GM18508 (cell line): ENCODE results near the gene GTSE1.

Experiments
- ATAC-seq: cut with Tn5 transposase; IDR thresholded peaks from one replicate; pipeline ENCODE4 v1.9.1; 2021; ENCODE audit warnings: moderate number of reproducible peaks; ENCODE audit not compliant: insufficient read depth, unreplicated experiment

GTSE1 gene

DNA sequence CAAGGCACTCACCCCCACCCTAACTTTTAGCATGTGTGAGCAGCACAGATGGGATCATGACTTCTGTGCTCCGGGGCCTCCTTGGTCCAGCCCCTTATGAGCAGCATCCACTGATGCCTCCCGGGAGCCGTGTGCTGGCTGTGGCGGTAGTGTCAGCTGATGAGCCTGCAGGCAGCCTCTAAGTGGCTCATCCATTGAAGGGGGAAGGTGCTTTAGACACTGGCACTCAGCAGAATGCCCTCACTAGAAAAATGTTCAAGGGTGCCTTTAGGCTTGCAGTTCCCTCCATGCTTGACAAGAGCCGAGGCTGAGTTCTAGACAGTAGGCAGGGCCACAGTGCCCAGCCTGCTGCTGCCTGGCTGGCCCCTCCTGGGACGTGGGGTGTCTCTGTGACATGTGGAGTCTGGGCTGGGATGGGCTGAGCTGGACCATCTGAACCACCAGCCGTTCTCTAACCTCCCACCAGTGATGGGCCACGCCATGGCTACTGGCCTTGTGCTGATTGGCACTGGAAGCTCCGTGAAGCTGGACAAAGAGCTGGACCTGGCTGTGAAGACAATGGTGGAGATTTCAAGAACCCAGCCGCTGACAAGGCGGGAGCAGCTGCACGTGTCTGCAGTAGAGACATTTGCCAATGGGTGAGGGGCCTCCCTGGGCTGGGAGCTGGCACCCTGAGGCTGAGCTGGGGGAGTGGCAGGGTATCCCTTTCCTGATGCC, 23.1 kb upstream of the GTSE1 start:
- no peak for ATAC-seq

DNA sequence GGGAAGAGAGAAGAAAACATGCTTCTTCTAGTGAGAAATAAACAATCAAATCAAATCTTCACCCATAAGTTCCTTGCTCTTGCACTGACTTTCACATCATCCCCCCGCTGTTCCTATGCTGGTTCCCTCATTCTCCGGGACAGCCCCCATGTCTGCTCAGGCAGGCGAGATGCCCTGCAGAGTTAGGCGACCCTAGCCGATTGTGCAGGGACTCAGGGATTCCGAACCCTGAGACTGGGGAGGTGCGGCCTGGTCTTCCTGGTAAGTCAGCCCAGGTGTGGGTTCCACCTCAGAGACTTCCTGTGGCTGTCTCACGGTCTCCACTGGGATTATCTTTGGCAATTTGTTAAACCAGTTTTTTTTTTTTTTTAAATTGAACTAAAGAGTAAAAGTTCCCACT, 22.3 kb upstream of the GTSE1 start:
- ATAC-seq = no peak

DNA sequence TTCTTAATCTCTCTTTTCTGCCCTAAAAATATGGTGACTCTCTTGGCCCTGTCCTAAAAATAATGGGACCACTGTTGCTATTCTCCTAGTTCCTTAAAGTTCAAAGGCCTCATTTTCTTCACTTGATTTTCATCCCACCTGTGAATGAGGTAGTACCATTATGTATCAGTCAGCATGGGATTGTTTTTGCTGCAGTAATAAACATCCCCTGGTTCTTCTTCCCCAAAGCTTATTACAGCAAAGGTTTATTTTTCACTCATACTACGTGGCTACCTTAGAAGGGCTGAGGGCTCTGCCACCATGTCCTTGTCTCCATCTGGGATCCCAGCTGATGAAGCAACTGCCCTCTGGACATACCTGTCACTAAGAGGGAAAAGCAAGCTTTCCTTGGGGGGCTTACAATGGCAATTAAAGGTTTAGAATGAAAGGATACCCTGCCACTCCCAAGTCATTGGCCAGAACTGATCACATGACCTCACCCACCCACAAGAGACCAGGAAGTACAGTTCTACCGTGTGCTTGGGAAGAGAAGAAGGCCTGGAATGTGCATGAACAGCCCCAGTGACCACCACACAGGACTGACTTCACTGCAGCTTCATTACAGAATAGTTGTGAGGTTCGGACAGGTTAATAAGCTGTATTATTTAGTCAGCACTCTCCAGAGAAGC, 21.1 kb upstream of the GTSE1 start:
- no peak for ATAC-seq

DNA sequence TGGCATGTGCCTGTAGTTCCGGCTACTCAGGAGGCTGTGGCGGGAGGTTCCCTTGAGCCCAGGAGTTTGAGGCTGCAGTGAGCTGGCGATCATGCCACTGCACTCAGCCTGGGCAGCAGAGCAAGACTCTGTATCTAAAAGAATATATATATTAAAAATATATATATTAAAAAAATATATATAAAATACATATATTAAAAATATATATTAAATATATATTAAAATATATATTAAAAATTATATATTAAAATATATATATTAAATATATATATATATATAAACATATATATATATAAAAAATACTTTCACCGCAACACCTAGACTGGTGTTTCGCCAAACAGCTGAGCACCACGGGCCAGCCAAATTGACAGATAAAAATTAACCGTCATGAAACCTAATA, 20.1 kb upstream of the GTSE1 start:
- no peak for ATAC-seq

DNA sequence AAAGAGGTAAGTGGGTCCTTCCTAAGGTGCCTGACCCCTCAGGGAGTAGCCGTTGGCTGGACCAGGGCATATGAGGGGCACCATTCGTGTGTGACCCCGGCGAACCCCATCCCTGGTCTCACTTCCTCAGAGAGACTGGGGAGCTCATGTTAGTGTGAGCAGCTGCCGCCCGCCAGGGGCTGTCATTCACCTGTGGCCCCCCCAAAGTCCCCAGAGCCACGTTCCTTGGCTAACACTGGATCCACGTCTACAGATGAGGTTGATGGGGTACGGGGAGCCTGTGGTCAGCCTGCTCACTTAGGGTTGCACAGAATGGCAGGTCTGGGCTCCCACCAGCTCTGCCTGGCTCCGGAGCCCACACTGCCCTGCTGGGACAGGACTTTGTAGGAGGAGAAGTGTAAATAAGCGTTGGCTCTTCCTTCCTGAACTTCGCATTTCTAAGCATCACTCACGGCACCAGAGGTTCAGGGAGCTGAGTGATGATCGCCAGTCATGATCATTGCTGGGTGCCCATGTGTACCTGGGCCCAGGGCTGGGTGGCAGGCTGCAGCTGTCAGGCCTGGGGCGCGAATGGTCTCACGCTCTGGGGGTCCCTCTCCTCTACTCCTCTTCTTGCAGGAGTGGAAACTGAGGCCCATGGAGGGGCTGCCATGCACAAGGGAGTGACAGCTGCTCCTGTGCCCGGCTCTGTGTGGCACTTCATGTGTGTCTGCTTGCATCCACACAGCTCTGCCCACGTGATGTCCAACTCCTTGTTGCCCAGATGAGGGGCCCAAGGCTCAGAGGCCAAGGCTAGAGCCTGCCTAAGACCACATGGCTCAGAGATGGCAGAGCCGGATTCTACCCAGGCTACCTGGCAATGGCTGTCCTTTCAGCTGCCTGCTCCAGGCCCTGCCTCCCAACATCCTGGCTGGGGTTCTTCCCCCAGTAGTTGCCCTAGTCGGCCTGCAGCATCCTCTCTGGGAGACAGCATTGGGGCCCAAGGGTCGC, 17.7 kb upstream of the GTSE1 start:
- no peak for ATAC-seq

DNA sequence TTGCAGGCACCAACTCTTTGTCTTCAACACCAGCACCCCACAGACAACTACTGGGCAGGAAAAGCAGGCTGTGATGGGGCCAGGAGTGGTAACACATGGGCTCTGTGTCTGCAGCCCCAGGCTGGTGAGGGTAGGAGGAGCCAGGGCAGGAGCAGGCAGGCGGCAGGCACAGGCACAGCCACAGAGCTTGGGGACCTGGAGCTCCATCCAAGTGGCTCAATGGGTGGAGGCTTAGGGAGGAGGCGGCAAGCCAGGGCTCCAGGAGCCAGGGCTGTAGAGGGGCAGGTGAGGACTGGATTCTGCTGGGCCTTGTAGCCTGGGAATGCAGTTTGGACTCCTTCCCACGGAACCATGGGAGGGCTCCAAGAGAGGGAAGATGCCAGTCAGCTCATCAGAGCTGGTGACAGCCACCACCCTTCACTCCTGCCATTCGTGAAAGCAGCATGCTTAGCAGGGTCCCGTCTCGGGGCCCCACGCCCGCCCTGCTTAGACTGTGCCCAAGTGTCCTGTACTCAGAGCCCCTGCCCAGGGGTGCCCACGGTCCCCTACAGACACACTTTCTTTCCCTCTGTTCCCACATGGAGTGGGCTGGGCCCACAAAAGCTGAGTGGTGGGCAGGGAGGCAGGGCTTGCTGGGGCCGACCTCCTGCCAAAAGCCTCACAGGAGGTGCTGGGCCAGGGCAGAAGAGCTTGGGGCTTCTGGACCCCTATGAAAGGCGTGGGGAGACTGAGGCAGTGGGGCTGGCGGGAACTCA, 16.4 kb upstream of the GTSE1 start:
- ATAC-seq = no peak

DNA sequence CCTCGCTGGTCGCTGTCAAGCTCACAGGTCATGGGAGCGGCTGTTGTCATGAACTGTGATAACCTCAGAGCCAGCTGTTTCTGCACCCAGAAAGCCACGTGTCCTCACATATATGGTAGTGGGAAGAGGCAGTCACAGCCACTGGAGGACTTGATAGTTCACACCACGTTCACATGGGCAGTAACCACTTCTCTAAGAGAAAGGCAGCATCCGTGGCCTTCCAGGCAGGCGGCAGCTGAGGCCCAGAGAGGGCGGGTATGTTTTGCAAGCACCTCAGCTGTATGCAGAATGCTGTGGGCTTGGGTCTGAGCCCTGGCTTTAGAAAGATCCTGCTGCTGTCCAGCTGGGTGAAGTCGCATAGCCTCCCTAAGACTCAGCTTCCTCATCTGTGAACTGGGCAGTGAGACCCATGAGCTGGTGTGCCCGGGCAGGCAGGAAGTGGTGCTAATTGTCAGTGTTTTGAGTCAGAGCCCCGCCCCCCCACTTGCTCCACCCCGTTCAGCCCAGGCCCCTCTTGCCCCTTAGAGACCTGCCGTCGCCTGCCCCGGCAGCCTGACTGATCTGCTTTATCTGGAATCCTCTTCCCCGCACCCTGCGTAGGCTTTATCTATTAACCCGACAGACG, 15.6 kb upstream of the GTSE1 start:
- no peak for ATAC-seq

DNA sequence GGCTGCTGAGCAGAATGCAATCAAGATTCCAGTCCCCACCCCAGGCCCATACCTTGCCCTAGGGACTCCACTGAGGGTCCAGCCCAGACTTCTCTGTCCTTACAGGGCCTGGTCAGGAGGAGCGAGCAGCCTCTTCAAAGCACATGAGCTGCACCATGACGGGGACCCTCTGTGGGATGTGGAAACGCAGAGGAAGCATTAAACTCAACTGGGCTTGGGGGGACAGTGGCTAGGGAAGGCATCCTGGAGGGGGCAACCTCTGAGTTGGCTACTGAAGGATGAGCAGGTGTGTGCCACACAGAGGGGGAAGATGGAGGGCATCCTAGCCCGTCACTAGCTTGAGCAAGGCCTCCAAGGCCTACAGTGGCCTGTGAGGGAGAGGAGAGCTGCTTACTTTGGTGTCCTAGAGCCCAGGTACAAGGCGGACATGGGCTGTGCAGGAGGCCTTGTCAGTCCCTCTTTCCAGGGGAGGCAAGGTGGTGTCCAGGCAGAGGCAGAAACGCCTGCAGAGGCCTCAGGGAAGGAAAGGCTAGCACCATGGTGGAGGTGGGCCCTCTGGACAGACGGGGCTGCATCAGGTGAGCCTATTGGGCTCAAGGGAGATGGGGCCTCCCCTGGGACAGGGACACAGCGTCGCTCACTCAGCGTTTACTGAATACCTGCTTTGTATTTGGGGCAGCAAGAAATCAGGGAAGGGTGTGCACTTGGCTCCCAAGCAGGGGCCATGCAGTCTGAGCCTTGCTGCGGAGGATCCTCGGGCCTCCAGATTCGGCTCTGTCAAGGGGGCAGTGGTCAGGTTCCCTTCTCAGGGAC, 14.6 kb upstream of the GTSE1 start:
- no peak for ATAC-seq

DNA sequence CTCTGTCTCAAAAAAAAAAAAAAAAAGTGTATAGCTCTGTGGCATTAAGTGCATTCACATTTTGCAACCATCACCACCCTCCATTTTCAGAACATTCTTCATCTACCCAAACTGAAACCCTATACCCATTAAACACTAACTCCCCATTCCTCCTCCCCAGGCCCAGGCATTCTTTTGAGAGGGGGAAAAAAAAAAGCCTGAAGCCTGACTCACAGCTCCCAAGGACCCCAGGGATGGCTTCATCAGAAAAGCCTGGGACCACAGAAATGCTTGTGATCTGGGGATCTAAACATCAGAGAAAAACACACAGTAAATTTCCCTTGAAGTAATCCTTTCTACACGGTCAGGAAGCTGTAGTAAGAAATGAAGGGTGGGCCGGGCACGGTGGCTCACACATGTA, 10.7 kb upstream of the GTSE1 start:
- no peak for ATAC-seq

DNA sequence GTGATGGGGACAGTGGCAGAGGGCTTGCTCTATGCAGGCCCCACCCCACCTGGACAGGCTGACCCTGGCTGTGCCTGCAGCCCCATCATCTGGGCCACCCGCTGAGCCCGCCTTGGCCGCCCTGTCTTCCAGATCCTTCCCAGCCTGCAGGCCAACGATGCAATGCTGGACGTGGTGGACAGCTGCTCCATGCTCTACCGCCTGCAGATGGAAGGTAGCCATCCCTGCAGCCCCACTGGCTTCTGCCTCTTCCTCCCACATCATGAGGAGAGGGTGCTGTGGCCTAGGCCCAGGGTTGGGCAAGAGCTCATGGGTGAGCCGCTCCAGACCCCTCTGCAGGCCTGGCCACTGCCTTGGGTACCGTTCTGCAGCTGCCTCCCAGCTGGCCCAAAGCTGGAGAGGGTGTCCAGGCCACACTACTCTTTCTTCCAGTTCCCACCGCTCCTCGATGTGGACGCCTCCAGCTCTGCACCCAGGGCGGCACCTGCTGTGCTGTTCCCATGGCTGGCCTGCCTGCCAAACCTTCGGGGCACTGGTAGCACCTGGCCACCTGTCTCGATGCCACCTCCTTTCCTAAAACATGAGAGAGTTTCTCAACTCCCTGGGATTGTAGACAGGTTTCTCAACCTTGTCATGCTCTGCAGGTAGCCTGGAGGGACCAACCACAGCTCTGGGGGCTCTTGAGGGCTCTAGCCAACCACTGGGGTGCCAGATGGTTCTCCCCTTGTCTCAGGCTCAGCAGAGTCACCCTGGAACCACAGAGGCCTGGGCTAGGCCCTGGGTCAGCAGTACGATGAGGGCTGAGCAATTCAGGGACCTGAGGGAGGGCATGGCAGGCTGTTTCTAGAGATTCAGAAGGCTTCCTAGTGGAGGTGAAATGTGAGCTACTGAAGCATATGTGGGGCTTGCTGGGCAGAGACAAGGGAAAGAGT, 9.5 kb upstream of the GTSE1 start:
- no peak for ATAC-seq

DNA sequence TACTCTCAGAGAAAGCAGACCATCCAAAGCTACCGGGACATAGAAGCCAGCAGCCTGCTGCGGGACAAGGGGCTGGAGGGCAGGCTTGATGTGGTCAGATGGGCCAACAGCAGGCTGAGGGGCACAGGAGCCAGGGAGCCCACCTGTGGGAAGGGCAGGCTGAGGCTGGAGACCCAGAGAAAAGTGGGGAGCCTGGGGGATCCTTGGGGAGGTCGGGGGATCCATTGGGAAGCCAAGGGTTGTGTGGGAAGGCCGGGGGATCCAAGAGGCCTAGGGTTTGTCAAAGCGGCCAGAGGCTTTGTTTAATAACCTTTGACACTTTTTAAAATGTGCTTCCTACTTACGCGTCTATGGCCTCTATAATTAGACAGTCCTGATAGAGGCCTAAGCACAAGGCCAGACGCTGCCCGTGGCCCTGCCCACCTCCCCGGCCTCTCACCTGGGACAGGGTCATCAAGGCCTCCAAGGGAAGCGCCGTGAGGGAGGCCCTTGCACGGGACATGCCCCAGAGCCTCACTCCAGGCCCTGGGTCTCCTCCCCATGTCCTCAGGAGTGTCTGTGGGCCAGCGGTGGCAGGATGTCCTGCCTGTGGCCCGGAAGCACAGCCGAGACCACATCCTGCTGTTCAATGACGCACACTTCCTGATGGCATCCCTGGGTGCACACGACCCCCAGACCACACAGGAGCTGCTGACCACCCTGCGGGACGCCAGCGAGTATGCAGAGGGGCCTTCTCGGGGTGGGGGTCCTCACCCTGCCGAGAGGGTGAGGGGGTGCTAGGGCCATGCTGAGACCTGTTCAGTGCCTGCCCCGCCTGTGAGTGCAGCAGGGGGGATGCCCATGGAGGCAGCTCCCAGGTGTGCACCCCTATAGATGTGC, 8.6 kb upstream of the GTSE1 start:
- ATAC-seq = no peak

DNA sequence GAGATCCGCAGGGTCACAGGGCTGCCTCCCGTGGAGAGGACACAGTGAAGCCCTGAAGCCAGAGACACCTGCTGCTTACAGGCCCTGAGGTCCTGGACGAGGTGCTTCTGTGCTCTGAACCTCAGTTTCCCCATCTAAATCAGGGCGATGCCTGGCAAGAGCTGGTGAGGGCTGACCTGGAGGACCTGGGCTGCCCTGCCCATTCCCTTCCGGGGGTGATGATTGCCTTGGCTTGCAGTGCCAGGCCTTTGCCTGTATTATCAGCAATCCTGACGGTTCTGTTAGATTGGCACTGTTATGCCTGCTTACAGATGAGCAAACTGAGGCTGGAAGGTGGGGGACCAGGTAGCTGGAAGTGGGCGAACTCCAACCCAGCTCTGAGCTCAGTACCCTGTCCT, 7.8 kb upstream of the GTSE1 start:
- ATAC-seq = no peak

DNA sequence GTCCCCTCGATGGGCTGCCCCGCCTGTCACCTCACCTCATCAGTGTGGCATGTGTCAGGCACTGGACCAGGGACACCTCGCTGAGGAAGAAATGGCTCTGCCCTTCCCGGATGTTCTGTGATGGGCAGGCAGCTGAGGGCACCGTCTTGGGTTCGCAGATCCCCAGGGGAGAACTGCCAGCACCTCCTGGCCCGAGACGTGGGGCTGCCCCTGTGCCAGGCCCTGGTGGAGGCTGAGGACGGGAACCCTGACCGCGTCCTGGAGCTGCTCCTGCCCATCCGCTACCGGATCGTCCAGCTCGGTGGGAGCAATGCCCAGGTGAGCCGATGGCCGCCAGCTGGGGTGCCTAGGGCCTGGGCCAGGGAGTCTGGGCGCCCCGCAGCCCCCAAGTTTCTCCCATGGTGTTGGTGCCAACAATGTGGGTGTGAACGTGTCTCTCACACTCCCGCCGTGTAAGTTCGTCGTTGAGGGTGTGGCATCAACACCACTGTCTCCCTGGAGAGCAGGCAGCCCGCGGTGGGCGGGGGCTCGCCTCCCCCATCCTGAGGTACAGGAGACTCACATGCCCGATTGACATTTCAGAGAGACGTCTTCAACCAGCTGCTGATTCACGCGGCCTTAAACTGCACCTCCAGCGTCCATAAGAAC, 7.3 kb upstream of the GTSE1 start:
- ATAC-seq = no peak

DNA sequence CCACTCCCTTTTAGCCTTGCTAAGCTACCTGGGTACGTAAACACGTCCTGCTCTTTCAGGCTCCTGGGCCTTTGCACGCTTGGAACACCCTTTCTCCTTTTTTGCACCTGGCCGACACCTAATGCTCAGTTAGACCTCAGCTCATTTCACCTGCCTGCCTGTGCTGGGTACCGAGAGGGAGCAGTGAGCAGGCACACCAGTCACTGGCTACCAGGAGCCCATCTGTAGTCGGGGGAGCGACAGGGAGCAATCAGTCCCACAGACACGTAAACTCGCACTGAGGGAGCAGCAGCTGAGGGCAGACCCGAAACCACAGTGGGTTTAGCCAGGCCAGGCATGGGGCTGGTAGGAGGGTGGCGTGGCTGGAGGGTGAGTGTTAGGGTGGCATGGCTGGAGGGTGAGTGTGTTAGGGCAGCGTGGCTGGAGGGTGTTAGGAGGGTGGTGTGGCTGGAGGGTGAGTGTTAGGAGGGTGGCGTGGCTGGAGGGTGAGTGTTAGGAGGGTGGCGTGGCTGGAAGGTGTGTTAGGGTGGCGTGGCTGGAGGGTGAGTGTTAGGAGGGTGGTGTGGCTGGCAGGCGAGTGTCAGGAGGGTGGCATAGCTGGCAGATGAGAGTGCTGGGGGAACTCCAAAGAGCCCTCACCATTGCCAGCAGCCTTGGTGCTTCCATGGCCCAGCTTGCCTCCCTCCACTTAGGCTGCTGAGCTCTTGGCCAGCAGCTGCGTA, 6.4 kb upstream of the GTSE1 start:
- ATAC-seq = no peak

DNA sequence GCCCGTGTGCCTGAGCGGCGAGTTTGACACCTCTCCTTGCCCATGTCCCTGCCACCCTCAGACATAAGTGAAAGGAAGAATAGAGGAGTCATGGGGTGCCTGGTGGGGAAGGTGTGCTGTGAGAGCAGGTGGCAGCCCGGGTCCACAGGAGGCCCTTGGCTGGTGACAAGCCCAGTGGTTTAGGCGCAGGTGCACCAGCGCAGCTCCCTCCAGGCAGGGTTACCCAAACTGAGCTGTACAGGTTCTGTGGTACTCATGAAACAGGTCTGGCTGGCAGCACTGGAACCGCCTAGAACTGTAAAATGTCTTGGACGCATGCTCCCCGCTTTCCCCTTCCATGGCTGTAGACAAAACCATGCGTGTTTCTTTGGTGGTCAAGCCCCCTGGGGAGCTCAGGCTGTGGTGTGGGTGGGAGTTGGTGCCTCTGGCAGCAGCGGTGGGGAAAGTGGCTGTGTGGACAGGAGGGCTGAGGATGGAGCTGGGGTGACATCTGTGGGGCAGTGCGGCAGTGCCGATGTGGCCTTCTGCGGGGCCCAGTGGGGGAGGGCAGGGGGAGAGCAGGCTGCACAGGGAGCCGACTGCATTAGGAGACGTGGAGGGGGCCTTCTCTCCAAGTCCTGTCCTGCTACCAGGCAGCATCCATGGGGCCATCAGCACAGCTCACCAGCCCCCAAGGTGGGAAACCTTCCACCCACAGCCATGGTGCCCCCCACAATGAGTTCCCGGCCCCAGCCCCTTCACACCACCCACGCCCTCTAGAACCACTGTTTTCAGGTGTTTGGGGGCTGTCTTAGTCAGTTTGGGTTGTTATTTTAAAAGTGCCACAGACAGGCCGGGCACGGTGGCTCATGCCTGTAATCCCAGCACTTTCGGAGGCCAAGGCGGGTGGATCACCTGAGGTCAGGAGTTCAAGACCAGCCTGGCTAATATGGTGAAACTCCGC, 5.6 kb upstream of the GTSE1 start:
- ATAC-seq = no peak
